C4-2B (cell line): ENCODE results near the gene KLHDC1.
"Not testable (repeated sequence)": the region's sequence is repeated elsewhere in the genome, so short reads cannot be mapped to it uniquely, and the experiment has no call there.

Experiments used
- ZFX ChIP-seq: fragments of 450-650 bp; IDR thresholded peaks from 2 replicates; pipeline ENCODE4 v1.6.1; 2017
- TF ChIP-seq, protein P1 (sequence below): fragments of 450-650 bp; conservative IDR thresholded peaks from 2 replicates; pipeline ENCODE4 v1.5.1; 2017; ENCODE audit warnings: mild to moderate bottlenecking

DNA sequence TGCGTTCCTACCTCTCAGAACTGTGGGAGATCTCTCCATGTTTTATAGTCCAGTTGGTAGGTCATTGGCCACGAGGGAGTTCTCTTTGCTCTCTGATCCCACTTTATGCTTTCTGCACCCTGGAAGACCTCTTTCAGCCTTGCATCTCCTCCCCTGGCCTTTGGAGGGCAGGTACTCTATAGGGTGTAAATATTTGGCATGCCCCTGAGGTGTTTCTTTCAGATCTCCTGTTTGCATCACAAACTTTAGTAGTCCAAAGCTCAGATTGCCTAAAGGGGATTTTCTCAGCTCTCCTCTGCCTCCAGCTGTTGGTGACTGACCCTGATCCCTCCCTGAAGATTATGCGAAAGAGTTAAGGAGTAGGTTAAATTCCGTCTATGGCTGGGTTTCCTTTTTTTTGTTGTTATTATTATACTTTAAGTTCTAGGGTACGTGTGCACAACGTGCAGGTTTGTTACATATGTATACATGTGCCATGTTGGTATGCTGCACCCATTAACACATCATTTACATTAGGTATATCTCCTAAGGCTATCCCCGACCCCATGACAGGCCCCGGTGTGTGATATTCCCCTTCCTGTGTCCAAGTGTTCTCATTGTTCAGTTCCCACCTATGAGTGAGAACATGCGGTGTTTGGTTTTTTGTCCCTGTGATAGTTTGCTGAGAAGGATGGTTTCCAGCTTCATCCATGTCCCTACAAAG lies 29.0 kb downstream of the KLHDC1 start:
- TF ChIP-seq, protein P1, sequence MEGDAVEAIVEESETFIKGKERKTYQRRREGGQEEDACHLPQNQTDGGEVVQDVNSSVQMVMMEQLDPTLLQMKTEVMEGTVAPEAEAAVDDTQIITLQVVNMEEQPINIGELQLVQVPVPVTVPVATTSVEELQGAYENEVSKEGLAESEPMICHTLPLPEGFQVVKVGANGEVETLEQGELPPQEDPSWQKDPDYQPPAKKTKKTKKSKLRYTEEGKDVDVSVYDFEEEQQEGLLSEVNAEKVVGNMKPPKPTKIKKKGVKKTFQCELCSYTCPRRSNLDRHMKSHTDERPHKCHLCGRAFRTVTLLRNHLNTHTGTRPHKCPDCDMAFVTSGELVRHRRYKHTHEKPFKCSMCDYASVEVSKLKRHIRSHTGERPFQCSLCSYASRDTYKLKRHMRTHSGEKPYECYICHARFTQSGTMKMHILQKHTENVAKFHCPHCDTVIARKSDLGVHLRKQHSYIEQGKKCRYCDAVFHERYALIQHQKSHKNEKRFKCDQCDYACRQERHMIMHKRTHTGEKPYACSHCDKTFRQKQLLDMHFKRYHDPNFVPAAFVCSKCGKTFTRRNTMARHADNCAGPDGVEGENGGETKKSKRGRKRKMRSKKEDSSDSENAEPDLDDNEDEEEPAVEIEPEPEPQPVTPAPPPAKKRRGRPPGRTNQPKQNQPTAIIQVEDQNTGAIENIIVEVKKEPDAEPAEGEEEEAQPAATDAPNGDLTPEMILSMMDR, result not testable (repeated sequence)
- not testable (repeated sequence) for TF ChIP-seq ZFX
